ENCODE measurements around the gene ST8SIA4. TPM values are rescaled to one million over a fixed set of nuclear protein-coding genes. Genes with fewer than 3 reads are reported as not detected.

The ST8SIA4 gene
- total and polyA plus RNA-seq, 5 donors: 0.84 to 5.9 (median 4.1) TPM

GRCh38 chr5:100872408-100873190 is 30.5 kb downstream of the ST8SIA4 start:
- intact Hi-C loops (cut with DNase I): no loop called here
- 85% methylated on average over 2 of the region's 2 CpGs for WGBS
- no peak for ATAC-seq
- Histone ChIP-seq H3K27me3 (ENCODE audit: control insufficient read depth, insufficient read depth) (no peaks in the 10 kb centered on the region), H3K4me1 (ENCODE audit: control insufficient read depth, insufficient read depth, low read length) (no peaks in the 10 kb centered on the region), H3K9me3 (ENCODE audit: control insufficient read depth, low read length) (no peaks in the 10 kb centered on the region), H3K27ac (ENCODE audit: low read length) (no peak overlapping the region), H3K4me3 (ENCODE audit: low read length) (no peak overlapping the region)
- DNase-seq: no peak

GRCh38 chr5:100867039-100867562 is 36.0 kb downstream of the ST8SIA4 start:
- Histone ChIP-seq H3K27ac (ENCODE audit: low read length) (no peak overlapping the region), H3K4me3 (ENCODE audit: low read length) (no peak overlapping the region), H3K4me1 (ENCODE audit: control insufficient read depth, insufficient read depth, low read length) (no peaks in the 10 kb centered on the region), H3K27me3 (ENCODE audit: control insufficient read depth, insufficient read depth) (no peaks in the 10 kb centered on the region), H3K9me3 (ENCODE audit: control insufficient read depth, low read length) (no peaks in the 10 kb centered on the region)
- DNase-seq (no peak), ATAC-seq (no peak)
- WGBS: 93% methylated on average over 3 of the region's 3 CpGs
- intact Hi-C loops (cut with DNase I): no loop called here

GRCh38 chr5:100864931-100865330 is 38.2 kb downstream of the ST8SIA4 start:
- Histone ChIP-seq H3K27ac (ENCODE audit: low read length) (no peak overlapping the region), H3K4me3 (ENCODE audit: low read length) (no peak overlapping the region), H3K4me1 (ENCODE audit: control insufficient read depth, insufficient read depth, low read length) (no peaks in the 10 kb centered on the region), H3K27me3 (ENCODE audit: control insufficient read depth, insufficient read depth) (no peaks in the 10 kb centered on the region), H3K9me3 (ENCODE audit: control insufficient read depth, low read length) (no peaks in the 10 kb centered on the region)
- DNase-seq (no peak), ATAC-seq (no peak)
- intact Hi-C loops (cut with DNase I): no loop called here
- 78% methylated on average over 2 of the region's 2 CpGs for WGBS

DNA sequence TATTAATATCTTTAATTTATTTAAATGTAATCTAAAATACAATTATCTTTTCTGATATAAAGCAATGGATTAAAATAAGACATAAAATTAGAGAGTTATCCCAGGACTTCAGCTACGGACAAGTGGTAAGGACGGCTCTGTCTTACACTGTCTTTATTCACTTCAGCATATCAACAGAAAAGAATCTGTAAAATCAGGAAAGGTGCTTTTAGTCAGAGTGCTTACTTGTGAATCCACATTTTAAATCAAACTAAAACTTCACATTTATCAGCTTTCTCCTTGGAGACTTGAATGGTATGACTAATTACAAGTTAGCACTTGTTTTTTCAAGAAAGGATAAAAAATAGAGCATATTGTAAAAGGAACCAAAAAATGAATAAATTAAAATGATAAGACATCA is 39.3 kb downstream of the ST8SIA4 start:
- no peak for ATAC-seq
- 97% methylated on average over 2 of the region's 2 CpGs for WGBS
- H3K27ac ChIP-seq (ENCODE audit: low read length): no peak overlapping the region
- no peaks in the 10 kb centered on the region for H3K9me3 ChIP-seq (ENCODE audit: control insufficient read depth, low read length)
- intact Hi-C loops (cut with DNase I): no loop called here
- H3K27me3 ChIP-seq (ENCODE audit: control insufficient read depth, insufficient read depth): no peaks in the 10 kb centered on the region
- no peaks in the 10 kb centered on the region for H3K4me1 ChIP-seq (ENCODE audit: control insufficient read depth, insufficient read depth, low read length)
- no peak for DNase-seq
- no peak overlapping the region for H3K4me3 ChIP-seq (ENCODE audit: low read length)

DNA sequence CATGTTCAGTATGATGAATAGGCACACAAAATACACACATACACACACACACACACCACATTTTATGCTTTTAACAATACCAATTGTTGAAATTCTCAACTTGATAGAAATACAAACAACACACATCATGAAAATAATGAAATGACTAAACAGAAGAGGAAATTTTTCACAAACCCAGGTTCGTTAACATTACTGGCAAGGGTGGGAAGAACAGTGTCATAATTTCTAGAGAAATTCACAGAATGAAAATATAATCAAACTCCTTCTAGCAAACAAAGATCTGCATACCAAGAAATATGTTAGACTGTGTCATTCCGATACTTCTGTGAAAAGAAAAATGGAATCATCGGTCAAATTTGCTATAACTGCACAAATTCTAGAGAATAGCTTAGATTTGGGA is 41.9 kb downstream of the ST8SIA4 start:
- no peak for DNase-seq
- Histone ChIP-seq H3K4me3 (ENCODE audit: low read length) (no peak overlapping the region), H3K27me3 (ENCODE audit: control insufficient read depth, insufficient read depth) (no peaks in the 10 kb centered on the region), H3K4me1 (ENCODE audit: control insufficient read depth, insufficient read depth, low read length) (no peaks in the 10 kb centered on the region), H3K9me3 (ENCODE audit: control insufficient read depth, low read length) (no peaks in the 10 kb centered on the region), H3K27ac (ENCODE audit: low read length) (no peak overlapping the region)
- no peak for ATAC-seq
- intact Hi-C loops (cut with DNase I): no loop called here
- WGBS: 96% methylated on average over 3 of the region's 3 CpGs

GRCh38 chr5:100860407-100860806 is 42.7 kb downstream of the ST8SIA4 start:
- intact Hi-C loops (cut with DNase I): no loop called here
- DNase-seq: no peak
- Histone ChIP-seq H3K27me3 (ENCODE audit: control insufficient read depth, insufficient read depth) (no peaks in the 10 kb centered on the region), H3K9me3 (ENCODE audit: control insufficient read depth, low read length) (no peaks in the 10 kb centered on the region), H3K27ac (ENCODE audit: low read length) (no peak overlapping the region), H3K4me1 (ENCODE audit: control insufficient read depth, insufficient read depth, low read length) (no peaks in the 10 kb centered on the region), H3K4me3 (ENCODE audit: low read length) (no peak overlapping the region)
- ATAC-seq: no peak
- WGBS: 93% methylated on average over 1 of the region's 1 CpG

DNA sequence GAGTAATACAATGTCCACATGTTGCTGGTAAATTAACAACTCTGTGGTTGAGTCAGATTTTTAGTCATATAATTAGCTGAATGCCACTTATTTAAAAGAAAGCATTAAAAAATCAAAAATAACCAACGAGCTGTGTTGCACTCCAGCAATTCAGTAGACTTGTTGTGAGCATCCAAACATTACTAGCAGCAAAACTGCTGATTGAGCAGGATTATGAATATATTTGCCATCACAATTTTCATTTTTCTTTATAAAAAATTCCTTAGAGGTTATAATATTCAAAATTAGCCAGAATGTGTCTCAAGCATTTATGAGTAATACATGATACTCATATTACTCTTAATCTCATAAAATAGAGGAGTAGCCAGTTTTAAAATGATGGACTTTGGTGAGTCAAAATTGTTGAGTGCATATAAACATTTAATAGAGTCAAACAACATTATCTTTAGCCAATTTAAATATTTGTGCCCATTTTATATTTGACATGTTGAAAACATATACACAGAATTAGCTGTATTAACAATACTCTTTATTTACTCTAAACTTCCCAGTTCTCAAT is 44.0 kb downstream of the ST8SIA4 start:
- DNase-seq (no peak), ATAC-seq (no peak)
- Histone ChIP-seq H3K9me3 (ENCODE audit: control insufficient read depth, low read length) (no peaks in the 10 kb centered on the region), H3K4me1 (ENCODE audit: control insufficient read depth, insufficient read depth, low read length) (no peaks in the 10 kb centered on the region), H3K4me3 (ENCODE audit: low read length) (no peak overlapping the region), H3K27ac (ENCODE audit: low read length) (no peak overlapping the region), H3K27me3 (ENCODE audit: control insufficient read depth, insufficient read depth) (no peaks in the 10 kb centered on the region)
- WGBS: 78% methylated on average over 1 of the region's 1 CpG
- intact Hi-C loops (cut with DNase I): no loop called here

- H3K27ac ChIP-seq (ENCODE audit: low read length): no peak overlapping the region
- ATAC-seq (no peak), DNase-seq (no peak)
- H3K9me3 ChIP-seq (ENCODE audit: control insufficient read depth, low read length): no peaks in the 10 kb centered on the region
- no peaks in the 10 kb centered on the region for H3K27me3 ChIP-seq (ENCODE audit: control insufficient read depth, insufficient read depth)
- WGBS: 89% methylated on average over 2 of the region's 2 CpGs
- intact Hi-C loops (cut with DNase I): no loop called here
- no peaks in the 10 kb centered on the region for H3K4me1 ChIP-seq (ENCODE audit: control insufficient read depth, insufficient read depth, low read length)
- no peak overlapping the region for H3K4me3 ChIP-seq (ENCODE audit: low read length)
Measured at GRCh38 chr5:100856462-100856861, 46.6 kb downstream of the ST8SIA4 start.

DNA sequence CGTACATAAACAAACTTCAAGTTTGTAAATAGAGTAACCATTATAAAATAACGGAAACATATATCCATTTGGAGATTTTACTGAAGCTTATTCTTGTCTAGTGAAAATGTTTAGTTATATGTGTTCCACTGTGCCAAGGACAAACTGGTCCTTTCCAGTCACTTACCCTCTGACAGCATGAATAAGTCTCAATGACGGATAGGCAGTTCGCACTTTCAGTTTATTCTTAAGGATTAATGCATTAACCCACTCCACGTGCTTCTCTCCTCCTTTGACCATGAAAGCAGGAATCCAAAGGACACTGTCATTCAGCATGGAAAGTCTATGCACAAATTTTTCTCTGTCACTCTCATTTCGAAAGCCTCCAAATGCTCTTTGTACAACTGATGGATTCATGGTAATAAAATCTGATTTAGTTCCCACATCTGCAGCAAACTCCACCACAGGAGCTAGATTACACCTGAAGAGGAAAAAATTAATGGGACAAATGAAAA is 47.1 kb downstream of the ST8SIA4 start:
- Histone ChIP-seq H3K9me3 (ENCODE audit: control insufficient read depth, low read length) (no peaks in the 10 kb centered on the region), H3K4me1 (ENCODE audit: control insufficient read depth, insufficient read depth, low read length) (no peaks in the 10 kb centered on the region), H3K27me3 (ENCODE audit: control insufficient read depth, insufficient read depth) (no peaks in the 10 kb centered on the region), H3K4me3 (ENCODE audit: low read length) (no peak overlapping the region), H3K27ac (ENCODE audit: low read length) (no peak overlapping the region)
- no peak for ATAC-seq
- intact Hi-C loops (cut with DNase I): no loop called here
- WGBS: 89% methylated on average over 6 of the region's 6 CpGs
- DNase-seq: no peak

- no peak for ATAC-seq
- H3K4me1 ChIP-seq (ENCODE audit: control insufficient read depth, insufficient read depth, low read length): no peaks in the 10 kb centered on the region
Measured at GRCh38 chr5:100855295-100855694, 47.8 kb downstream of the ST8SIA4 start.

DNA sequence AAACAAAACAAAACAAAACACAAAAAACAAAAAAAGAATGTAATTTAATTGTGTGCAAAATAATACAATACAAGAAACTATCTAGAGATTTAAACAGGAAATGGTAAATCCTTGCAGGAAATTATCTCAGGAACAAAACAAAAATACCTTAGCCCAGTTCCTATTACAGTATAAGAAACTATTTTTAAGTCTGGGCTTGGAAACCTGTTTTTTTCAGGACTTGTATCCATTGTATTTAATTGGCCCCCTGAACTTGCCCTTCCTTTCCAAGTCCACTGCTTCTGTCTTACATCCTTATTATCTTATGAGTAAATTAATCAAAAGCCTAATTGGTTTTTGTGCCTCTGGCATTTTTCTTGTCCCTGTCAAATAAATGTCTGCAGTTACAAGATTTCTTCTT is 48.5 kb downstream of the ST8SIA4 start:
- Histone ChIP-seq H3K27ac (ENCODE audit: low read length) (no peak overlapping the region), H3K9me3 (ENCODE audit: control insufficient read depth, low read length) (no peaks in the 10 kb centered on the region), H3K4me3 (ENCODE audit: low read length) (no peak overlapping the region), H3K4me1 (ENCODE audit: control insufficient read depth, insufficient read depth, low read length) (no peaks in the 10 kb centered on the region), H3K27me3 (ENCODE audit: control insufficient read depth, insufficient read depth) (no peaks in the 10 kb centered on the region)
- DNase-seq (no peak), ATAC-seq (no peak)
- intact Hi-C loops (cut with DNase I): no loop called here

More at GRCh38 chr5:100855295-100855694, 47.8 kb downstream of the ST8SIA4 start:
- DNase-seq: no peak
- no peak overlapping the region for H3K27ac ChIP-seq (ENCODE audit: low read length)
- intact Hi-C loops (cut with DNase I): no loop called here
- no peaks in the 10 kb centered on the region for H3K9me3 ChIP-seq (ENCODE audit: control insufficient read depth, low read length)
- 92% methylated on average over 1 of the region's 1 CpG for WGBS
- no peaks in the 10 kb centered on the region for H3K27me3 ChIP-seq (ENCODE audit: control insufficient read depth, insufficient read depth)
- no peak overlapping the region for H3K4me3 ChIP-seq (ENCODE audit: low read length)

All from right cardiac atrium (tissue), 5 donors.